ENCODE measurements around the gene CLCNKA.
"Not testable (repeated sequence)": the region's sequence is repeated elsewhere in the genome, so short reads cannot be mapped to it uniquely, and the experiment has no call there.

The CLCNKA gene

GRCh38 chr1:16018749-16019643, 2.8 kb upstream of the CLCNKA start:
- no peak for DNase-seq

- DNase-seq: no peak
Measured at GRCh38 chr1:16019644-16020277, 2.1 kb upstream of the CLCNKA start.

GRCh38 chr1:16020325-16020724, 1.5 kb upstream of the CLCNKA start:
- DNase-seq: no peak

- DNase-seq: not testable (repeated sequence)
Measured at GRCh38 chr1:16020878-16021277, 958 bp upstream of the CLCNKA start.

- DNase-seq: no peak
Measured at GRCh38 chr1:16022393-16022792, 557 bp downstream of the CLCNKA start.

- DNase-seq: no peak
Measured at GRCh38 chr1:16023050-16023653, 1.3 kb downstream of the CLCNKA start.

- not testable (repeated sequence) for DNase-seq
Measured at GRCh38 chr1:16026302-16026701, 4.5 kb downstream of the CLCNKA start.

GRCh38 chr1:16026723-16027484, 5.1 kb downstream of the CLCNKA start:
- no peak for DNase-seq

- no peak for DNase-seq
Measured at GRCh38 chr1:16028237-16029002, 6.6 kb downstream of the CLCNKA start.

GRCh38 chr1:16029003-16029268, 7.1 kb downstream of the CLCNKA start:
- not testable (repeated sequence) for DNase-seq

GRCh38 chr1:16029288-16029687, 7.5 kb downstream of the CLCNKA start:
- DNase-seq: no peak

GRCh38 chr1:16031551-16031950, 9.7 kb downstream of the CLCNKA start:
- no peak for DNase-seq

GRCh38 chr1:16032388-16033102, 10.7 kb downstream of the CLCNKA start:
- peak; percentile 44 for DNase-seq

- not testable (repeated sequence) for DNase-seq
Measured at GRCh38 chr1:16033103-16033632, 11.3 kb downstream of the CLCNKA start.

- not testable (repeated sequence) for DNase-seq
Measured at GRCh38 chr1:16036461-16036860, 14.6 kb downstream of the CLCNKA start.

- no peak for DNase-seq
Measured at GRCh38 chr1:16038620-16038912, 16.7 kb downstream of the CLCNKA start.

- DNase-seq: not testable (repeated sequence)
Measured at GRCh38 chr1:16039871-16040270, 18.0 kb downstream of the CLCNKA start.

- no peak for DNase-seq
Measured at GRCh38 chr1:16041200-16041599, 19.4 kb downstream of the CLCNKA start.

- no peak for DNase-seq
Measured at GRCh38 chr1:16042096-16042495, 20.3 kb downstream of the CLCNKA start.

- not testable (repeated sequence) for DNase-seq
Measured at GRCh38 chr1:16042654-16043053, 20.8 kb downstream of the CLCNKA start.

GRCh38 chr1:16043521-16043920, 21.7 kb downstream of the CLCNKA start, which contains the start of gene CLCNKB:
Gene CLCNKB (plus strand): TSS chr1:16043782. CDS start chr1:16044493, 711 bp downstream.
- DNase-seq: no peak

- no peak for DNase-seq
Measured at GRCh38 chr1:16043950-16044349, 22.1 kb downstream of the CLCNKA start.

All from NCI-H1105 (cell line).